H1 (cell line): Measurements from ENCODE around the gene LHFPL6. TPM values are rescaled to one million over a fixed set of nuclear protein-coding genes. Genes with fewer than 3 reads are reported as not detected.

ENCODE experiments used
- BCL11A ChIP-seq, 2 experiments: IDR thresholded peaks; one replicate each; pipeline ENCODE4 v1.6.1; 2011; ENCODE audit warnings: low read depth in 2 of 2, low read length in 2 of 2, mild to moderate bottlenecking in 2 of 2
- BRCA1 ChIP-seq: IDR thresholded peaks from 2 replicates; pipeline ENCODE4 v1.6.1; 2012; ENCODE audit warnings: low read depth, low read length, improper control_type of control experiment
- CHD7 ChIP-seq: fragments of 300-600 bp; sonication (generic); IDR thresholded peaks from 2 replicates; pipeline ENCODE4 v1.7.1; 2012; ENCODE audit warnings: low read length, moderate library complexity, mild to moderate bottlenecking, inconsistent platforms; ENCODE audit not compliant: insufficient replicate concordance
- E2F6 ChIP-seq: IDR thresholded peaks from 2 replicates; pipeline ENCODE4 v1.6.1; 2012; ENCODE audit warnings: inconsistent platforms
- GTF2F1 ChIP-seq: IDR thresholded peaks from 2 replicates; pipeline ENCODE4 v1.6.1; 2012; ENCODE audit warnings: low read depth, low read length, improper control_type of control experiment, borderline replicate concordance
- HDAC2 ChIP-seq, 2 experiments: fragments of 300-600 bp in 1 of 2; sonication (generic) in 1 of 2; IDR thresholded peaks; 2 replicates each; pipeline ENCODE4 v1.6.1; 2011 to 2012; ENCODE audit warnings: low read depth in 2 of 2, low read length in 2 of 2, mild to moderate bottlenecking in 2 of 2, moderate library complexity in 2 of 2, borderline replicate concordance in 1 of 2, inconsistent platforms in 1 of 2
- MAFK ChIP-seq: IDR thresholded peaks from 2 replicates; pipeline ENCODE4 v1.6.1; 2012; ENCODE audit warnings: low read depth, mild to moderate bottlenecking, improper control_type of control experiment, low read length
- POU5F1 ChIP-seq: IDR thresholded peaks from 2 replicates; pipeline ENCODE4 v1.6.1; 2011; ENCODE audit warnings: low read depth, mild to moderate bottlenecking, low read length, moderate library complexity
- SIRT6 ChIP-seq: IDR thresholded peaks from one replicate; pipeline ENCODE4 v1.7.1; 2012; ENCODE audit warnings: low read length, inconsistent platforms
- polyA plus RNA-seq, 7 experiments: library from polyadenylated mRNA; depleted of rRNA in 3 of 7; stranded (reverse) in 5 of 7; unstranded in 2 of 7; fragments of >200 nt in 5 of 7; fragments of 200-250 nt in 2 of 7; gene quantifications; 1 replicate in 5 of 7; 2 replicates in 1 of 7; 4 replicates in 1 of 7; pipeline versions ENCODE4 v1.2.1 to v1.2.3, GENCODE V29; 2011 to 2013; ENCODE audit warnings: missing spikeins in 2 of 7, mixed read lengths in 2 of 7
- total RNA-seq: library from RNA; stranded (reverse); fragmentation: NEBNext Ultra II Directional; extraction: Animal tissue kit (Norgen Biotek cat#: 25700); gene quantifications from 2 replicates; pipeline ENCODE4 v1.2.1, GENCODE V29; 2021

The LHFPL6 gene
- total and polyA plus RNA-seq, 2 of the 8 experiments (the other 6 are each of a cell fraction or from before 2014, with no cell fraction given), result 7.6 to 17.0 TPM

- no peak for TF ChIP-seq CHD7
- TF ChIP-seq BRCA1, result no peak
- TF ChIP-seq MAFK, result no peak
- 0 out of 4 replicates have a peak, but pooled peaks of 1 of the 2 experiments have one; percentile 24 for TF ChIP-seq HDAC2 (IDR thresholded peaks at IDR 0.05; ENCODE audit: borderline replicate concordance in 1 of 2, low read depth in 2 of 2, low read length in 2 of 2)
- TF ChIP-seq SIRT6, result no peak
- TF ChIP-seq BCL11A (IDR thresholded peaks at IDR 0.05; ENCODE audit: low read depth in 2 of 2, low read length in 2 of 2), result no peak
- TF ChIP-seq POU5F1, result no peak
- no peak for TF ChIP-seq GTF2F1
- TF ChIP-seq E2F6, result peak; percentile 40; the same call in 1 of the 2 replicates
Observed at GRCh38 chr13:39602614-39603366, at the start of gene LHFPL6 (continued).
